AG08396 (cell line): ENCODE measurements around the gene HES4.
"Not testable (repeated sequence)": the region's sequence is repeated elsewhere in the genome, so short reads cannot be mapped to it uniquely, and the experiment has no call there.

ENCODE experiments used
- DNase-seq: peaks from one replicate; pipeline ENCODE4 v3.0.0; 2012; ENCODE audit warnings: low spot score, mixed read lengths

The HES4 gene

DNA sequence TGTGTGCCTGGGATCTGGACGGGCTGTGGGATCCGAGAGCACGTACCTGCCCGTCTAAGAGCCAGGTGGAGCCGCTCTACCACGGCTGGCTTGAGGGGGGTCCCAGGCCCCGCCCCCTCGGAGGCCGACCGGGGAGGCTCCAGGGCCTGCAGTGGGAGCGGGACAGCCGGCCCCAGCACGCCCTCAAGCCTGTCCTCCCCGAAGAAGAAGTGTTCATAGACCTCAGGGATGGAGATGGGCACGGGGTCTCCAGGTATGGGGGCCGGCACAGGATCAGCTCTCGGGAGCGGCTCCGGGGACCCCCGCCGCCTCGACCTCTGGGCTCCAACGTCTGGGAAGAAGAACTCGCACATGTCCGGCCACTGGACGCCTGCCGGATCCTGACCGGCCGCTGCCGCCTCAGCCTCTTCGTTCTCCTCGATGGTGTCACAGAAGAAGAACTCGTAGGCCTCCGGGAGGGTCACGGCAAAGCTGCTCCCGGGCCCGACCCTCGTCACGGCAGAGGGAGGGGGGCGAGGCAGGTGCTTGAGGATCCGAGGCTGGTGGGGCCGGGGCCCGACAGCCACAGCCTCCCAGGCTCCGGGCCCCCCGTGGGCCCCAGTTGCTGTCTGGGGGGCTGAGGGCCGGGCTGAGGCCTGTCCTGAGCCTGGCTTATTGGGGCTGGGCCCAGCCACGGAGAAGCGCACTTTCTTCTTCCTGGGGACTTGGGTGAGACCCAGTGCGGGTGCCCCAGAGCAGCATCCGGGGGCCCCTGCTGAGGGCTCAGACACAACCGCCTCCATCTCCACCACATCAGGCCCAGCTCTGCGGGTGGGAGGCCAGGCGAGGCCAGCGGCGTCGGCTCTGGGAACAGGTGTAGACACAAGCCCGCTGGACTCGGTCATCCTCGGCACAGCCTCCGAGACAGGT lies 20.8 kb downstream of the HES4 start:
- no peak for DNase-seq

DNA sequence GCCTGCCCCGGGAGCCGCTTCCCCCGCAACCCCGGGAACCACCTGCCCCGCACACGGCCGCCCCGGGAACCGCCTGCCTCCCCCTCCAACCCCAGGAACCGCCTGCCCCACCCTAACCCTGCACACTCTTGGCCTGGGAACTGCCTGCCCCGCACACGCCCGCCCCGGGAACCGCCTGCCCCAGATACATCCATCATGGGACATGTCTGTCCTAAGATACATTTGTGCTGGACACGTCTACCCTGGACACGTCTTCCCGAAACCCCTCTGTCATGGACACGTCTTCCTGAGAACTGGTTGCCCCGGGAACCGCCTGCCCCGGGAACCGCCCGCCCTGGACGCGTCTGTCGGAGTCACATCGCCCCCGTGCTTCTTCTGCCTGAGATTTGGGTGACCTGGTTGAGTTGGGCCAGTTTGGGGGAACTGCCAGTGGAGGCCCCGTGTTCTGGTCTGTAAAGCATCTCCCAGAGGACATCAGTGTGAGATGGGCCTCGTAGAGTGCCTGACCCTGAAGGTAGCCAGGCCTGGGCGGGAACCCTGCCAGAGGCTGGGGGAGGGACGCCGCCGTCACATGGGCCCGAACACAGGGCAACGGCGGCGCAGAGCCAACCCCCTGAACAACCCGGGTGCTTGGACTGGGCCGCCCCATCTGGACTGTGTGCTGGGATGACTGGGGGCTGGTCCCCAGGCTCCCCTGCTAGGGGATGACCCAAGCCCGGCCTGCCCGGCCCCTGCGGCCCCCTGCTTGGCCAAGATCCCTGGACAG lies 21.6 kb downstream of the HES4 start:
- no peak for DNase-seq

DNA sequence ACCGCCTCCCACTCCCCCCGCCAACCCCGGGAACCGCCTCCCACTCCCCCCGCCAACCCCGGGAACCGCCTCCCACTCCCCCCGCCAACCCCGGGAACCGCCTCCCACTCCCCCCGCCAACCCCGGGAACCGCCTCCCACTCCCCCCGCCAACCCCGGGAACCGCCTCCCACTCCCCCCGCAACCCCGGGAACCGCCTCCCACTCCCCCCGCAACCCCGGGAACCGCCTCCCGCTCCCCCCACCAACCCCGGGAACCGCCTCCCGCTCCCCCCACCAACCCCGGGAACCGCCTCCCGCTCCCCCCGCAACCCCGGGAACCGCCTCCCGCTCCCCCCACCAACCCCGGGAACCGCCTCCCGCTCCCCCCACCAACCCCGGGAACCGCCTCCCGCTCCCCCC lies 23.1 kb downstream of the HES4 start:
- DNase-seq, result not testable (repeated sequence)

DNA sequence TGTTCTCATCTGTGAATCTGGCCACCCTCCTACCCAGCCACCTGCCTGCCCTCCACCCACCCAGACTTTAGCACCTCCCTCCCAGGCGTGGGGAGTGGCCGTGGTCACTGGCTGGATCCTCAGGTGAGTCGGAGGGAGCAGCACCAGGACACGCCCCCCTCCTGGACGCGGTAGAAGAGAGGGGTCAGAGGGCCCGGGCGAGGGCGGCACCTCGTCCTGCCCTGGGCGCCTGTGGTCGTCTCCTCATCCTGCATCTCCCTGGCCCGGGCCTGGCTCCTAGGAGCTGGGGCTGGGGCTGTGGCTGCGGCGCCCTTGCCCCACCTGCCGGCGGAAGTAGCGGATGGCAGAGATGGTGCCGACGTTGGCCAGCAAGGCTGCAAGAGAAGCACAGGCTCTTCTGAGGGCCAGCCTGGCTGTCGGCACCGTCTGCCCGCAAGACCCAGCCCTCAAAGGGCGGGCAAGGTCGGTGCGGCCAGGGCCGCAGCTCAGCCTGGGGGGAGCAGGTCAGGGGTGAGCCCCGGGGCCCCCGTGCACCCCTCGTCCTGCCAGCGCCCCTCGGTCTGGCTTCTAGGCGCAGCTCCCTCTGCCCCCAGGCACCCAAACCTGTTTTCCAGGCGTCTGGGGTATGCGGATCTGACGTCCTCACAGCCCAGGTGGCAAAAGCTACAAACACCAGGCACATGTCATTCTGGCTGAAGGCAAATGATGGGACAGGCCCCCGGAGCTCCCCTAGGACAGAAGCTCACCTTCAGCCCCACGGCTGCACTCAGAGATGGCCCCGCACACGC lies 23.8 kb downstream of the HES4 start:
- DNase-seq, result peak; percentile 90

DNA sequence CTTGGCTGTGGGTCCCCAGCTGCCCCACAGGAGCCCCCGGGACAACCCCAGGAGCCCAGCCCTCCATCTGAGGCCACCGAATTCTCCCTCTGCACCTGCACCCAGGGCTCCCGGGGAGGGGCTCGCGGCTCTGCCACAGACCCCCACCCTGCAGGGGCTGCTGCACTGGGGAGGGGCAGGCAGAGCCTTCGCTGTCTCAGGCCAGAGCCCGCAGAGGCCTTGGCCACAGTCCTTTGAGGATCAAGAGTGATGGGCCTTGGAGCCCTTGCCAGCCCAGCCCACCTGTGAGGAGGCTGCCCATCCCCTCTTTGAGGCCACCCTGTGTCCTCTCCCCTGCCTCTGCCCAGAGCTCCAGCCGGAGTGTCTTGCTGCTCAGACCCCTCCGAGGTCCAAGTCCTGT lies 24.5 kb downstream of the HES4 start:
- no peak for DNase-seq

DNA sequence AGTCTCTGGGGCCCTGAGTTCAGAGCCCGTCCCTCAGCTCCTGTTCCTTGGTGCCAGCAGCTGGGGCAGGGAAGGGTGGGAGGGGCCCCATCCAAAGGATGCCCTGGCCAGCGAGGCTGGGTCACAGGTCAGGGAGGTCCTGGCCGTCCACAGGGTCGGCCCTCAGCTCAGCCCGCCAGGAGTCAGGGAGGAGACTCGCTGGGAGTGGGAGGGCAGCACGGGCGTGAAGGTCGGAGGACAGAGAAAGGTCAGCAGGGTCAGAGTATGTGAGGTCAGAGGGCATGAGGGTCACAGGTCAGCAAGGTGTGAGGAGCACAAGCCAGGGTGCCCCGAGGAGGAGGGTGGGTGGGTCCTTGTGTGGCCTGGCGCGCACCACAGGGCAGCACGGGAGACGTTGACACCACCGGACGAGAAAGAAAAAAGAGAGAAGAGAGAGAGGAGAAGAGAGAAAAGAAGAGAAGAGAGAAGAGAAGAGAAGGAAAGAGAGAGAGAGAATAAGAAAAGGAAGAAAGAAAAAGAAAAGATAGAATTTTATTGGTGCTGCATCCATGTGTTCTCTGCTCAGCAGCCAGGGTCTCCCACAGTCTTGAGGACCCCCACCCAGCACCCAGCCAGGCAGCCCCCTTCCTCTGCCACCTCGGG lies 25.1 kb downstream of the HES4 start:
- DNase-seq, result no peak

DNA sequence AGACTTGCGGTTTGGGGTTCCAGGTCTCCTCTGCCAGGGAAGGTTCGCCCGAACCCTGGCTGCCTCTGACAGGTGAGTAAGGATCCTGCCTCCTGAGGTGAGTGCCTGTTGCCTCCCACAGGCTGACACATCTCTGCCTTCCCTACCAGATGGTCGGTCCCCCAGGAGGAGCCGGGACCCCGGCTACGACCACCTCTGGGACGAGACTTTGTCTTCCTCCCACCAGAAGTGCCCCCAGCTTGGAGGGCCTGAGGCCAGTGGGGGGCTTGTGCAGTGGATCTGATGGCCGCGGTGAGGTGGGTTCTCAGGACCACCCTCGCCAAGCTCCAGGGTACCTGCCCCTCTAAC lies 25.6 kb downstream of the HES4 start:
- no peak for DNase-seq

DNA sequence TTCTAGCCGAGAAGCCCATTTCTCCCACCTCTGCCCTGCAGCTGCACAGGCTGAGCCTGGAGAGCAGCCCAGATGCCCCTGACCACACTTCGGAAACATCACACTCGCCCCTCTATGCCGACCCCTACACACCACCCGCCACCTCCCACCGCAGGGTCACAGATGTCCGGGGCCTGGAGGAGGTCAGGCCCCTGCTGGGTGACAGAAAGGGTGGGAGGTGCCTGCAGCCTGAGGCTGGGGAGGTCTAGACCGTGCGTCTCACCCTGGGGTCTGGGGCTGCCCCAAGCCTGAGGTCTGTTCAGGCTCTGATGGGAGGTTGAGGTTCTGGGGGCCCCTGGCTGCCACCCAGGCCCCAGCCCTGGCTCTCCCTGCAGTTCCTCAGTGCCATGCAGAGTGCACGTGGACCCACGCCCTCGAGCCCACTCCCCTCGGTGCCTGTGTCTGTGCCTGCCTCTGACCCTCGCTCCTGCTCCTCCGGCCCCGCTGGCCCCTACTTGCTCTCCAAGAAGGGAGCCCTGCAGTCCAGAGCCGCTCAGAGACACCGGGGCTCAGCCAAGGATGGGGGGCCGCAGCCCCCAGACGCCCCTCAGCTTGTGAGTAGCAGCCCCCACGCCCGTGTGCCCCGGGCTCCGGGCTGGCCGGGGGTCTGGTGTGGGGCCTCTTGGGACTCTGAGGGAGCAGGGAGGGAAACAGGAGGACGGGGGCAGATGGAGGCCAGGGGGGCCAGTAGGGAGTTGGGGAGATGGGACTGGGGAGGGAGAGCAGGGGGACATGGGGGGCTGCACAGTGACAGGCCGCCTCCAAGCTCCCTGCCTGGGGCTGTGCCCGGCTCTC lies 26.2 kb downstream of the HES4 start:
- no peak for DNase-seq

DNA sequence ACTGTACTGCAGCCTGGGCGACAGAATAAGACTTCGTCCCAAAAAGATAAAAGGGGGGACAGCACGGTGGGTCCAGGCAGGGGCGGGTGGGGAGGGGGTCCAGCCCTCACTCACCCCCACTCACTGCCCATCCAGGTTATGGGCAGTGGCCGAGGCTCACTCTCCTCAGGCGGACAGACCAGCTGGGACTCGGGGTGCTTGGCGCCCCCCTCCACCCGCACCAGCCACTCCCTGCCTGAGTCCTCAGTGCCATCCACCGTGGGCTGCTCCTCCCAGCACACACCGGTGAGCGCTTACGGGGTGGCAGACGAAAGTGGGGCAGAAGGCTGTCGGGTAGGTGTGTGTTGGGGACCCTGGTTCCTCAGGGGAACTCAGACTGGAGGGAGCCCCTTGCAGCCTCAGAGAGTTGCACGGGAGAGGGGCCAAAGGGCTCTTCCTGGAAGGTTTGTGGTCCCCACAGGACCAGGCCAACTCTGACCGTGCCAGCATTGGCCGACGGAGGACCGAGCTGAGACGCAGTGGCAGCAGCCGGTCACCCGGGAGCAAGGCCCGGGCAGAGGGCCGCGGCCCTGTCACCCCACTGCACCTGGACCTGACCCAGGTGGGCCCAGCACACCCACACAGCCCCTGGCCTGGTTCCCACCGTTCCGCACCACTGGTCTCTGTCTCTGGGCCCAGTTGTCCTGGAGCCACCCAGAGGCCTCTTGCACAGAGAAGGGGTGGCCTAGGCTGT lies 27.0 kb downstream of the HES4 start:
- no peak for DNase-seq

DNA sequence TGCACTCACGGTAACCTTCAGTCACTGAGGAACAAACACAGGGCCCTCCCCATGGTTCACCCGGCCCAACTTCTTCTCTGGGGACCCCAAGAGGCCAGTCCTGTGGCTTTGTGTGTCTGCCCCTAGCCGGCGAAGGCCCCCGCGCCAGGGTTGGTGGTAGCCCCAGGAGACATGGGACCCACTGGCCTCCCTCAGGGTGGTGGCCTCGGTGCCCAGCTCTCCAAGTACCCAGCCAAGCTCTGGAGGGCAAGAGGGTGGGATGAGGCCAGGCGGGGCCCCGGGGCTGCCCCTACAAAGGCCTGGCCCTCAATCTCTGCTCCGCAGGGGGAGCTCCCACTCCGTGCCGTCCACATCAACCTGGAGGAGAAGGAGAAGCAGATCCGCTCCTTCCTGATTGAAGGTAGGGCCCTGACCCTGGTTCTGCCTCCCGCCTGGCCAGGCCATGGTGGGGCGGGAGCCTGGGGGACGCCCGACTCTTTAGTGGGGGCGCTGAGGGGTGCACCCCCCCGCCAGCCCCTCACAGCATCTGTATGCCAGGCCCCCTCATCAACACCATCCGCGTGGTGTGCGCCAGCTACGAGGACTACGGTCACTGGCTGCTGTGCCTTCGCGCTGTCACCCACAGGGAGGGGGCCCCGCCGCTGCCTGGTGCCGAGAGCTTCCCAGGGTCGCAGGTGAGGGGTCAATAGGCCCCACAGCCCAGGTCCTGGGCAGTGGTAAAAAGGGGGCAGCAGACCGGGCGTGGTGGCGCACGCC lies 28.0 kb downstream of the HES4 start:
- DNase-seq, result no peak

DNA sequence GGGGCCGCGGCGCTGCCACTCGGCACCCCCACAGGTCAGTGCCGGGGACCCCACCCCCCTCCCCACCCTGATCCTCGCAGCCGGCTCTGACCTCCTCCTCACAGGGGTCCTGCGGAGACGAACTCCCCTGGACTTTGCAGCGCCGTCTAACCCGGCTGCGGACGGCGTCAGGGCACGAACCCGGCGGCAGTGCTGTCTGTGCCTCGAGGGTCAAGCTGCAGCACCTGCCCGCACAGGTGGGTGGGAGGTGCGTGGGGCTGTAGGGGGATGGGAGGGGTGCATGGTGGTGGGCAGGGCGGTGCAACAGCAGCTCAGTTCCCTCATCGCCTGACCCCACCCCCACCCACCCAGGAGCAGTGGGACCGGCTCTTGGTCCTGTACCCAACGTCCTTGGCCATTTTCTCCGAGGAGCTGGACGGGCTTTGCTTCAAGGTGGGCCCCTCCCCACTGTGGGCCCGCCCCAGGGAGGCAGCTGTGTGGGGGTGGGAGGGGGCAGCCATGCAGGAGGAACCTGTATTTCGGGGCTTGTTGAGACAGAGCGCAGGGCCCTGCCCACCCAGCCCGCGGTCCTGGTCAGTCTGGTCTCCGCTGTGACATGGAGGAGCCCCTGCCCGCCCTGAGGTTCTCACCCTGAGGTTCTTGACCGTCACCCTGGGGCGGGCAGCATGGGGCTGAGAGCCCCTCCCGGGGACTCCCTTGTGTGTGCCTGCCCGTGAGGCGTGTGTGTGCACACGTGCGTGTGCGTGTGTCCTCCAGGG lies 28.7 kb downstream of the HES4 start:
- DNase-seq, result no peak

DNA sequence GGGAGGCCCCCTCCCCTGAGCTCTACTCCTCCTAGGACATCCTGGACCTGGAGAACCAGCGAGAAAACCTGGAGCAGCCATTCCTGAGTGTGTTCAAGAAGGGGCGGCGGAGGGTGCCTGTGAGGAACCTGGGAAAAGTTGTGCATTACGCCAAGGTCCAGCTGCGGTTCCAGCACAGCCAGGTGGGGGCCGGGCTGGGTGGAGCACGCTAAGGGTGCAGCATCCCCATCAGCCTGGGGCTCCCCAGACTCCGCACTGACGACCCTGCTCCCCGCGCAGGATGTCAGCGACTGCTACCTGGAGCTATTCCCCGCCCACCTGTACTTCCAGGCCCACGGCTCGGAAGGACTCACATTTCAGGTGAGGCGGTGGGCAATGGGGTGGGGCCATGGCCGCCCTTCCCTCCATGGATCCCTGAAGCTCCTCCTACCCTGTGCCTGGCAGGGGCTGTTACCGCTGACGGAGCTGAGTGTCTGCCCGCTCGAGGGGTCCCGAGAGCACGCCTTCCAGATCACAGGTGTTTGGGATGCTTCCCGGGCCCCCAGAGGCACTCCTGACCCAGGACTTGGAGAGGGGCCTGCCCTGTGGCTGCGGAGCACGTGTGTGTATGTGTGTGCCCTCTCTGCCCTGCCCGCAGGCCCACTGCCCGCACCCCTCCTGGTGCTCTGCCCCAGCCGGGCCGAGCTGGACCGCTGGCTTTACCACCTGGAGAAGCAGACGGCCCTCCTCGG lies 29.5 kb downstream of the HES4 start:
- no peak for DNase-seq

DNA sequence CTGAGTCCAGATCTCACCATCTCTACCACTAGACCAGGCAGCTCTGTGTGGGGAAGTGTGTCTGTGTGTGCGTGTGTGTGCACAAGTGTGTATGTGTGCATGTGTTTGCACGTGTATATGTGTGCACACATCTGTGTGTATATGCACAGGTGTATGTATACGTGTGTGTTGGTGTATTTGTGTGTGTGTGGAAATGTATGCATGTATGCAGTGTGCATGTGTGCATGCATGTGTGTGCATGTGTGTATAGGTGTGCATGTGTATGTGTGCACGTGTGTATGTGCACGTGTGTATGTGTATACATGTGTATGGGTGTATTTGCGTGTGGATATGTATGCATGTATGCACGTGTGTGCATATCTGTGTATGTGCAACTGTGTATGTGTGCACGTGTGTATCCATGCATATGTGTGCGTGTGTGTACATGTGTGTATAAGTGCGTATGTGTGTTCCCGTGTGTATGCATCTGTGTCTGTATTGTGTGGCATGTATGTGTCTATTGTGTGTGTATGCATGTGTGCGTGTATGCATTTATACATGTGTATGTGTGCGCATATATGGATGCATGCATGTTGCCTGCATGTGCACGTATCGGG lies 30.5 kb downstream of the HES4 start:
- no peak for DNase-seq

DNA sequence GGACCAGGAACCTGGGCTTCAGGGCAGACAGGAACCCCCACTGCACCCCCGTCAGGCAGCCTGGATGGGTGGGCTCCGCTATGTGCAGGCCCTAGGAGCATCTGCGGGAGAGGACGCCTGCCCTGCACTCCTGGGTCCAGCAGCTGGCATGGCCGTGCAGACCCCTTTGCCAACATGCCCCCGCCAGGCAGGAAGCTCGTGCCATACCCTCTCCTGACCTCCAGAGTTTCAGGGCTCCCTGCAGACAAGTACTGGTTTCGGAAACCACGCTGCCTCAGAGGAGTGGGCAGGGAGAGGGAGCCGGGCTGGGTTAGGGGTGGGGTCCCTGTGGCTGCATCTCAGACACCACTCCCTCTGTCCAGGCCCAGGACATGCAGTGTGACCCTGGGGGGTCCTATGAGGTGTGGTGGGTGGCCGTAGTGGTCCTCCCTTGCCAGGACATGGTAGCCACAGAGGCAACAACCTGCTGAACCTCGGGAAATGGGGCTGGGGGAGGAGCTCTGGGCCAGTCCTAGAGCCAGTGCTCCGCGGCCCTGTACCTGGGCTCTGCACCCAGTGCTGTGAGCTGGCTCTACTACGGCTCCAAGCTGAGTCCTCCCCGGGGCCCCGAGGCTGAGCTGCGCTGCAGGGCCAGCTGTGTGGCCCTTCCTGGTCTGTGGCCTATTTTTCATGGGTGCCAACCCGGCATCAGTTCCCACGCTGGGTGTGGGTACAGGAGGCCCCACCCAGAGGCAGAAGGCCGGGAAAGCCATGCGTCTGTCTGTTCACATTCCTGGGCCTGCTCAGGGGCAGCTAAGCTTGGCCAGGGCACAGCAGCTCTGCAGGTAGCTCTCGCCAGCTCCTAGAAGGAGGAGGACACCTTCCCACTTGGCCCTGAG lies 32.2 kb downstream of the HES4 start:
- DNase-seq, result no peak

DNA sequence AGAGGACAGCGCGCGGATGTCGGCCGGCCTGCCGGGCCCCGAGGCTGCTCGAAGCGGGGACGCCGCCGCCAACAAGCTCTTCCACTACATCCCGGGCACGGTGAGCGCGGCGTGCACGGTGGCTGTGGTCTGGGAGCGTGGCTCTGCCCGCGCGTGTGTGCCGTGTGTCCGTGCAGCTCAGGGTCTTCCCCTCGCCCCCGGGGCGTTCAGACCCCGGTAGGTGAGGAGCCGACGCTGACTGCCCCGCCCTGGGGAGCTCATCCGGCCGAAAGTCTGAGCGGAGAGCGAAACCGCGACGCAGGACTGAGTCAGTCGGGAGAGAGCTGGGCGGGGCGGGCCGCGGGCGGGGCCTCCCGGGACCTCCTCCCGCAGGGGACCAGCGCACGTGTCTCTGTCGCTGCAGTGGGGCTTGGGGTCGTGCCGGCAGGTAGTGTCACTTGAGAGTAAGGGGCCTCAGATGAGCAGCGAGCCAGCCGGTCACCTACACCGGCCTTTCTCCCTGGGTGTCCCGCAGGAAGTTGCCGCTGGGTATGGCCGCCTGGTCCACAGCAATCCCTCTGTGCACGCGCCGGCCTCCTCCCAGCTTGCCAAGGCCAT lies 33.1 kb downstream of the HES4 start:
- peak; percentile 94 for DNase-seq

DNA sequence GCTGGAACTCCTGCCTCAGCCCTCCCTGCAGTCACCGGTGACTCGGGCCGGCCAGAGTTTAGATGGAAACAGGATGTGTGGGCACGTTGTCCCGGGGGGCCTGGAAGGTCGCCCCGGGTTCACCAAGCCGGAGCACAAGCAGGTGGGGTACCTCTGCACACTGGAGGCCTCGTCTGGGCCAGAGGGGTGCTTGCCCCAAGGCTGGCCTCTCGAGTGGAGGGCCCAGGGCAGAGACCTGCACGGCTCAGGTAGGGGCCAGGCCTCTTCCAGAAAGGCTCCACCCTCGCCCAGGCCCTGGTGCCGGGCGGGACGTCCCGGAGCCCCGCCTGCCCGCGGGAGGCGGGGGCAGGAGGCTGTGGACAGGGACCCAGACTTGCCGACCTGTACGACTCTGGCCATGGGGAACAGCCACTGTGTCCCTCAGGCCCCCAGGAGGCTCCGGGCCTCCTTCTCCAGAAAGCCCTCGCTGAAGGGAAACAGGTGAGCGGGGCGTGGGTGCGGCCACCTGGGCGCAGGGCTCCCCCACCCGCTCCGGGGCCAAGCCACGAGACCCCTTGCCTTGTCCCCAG lies 33.7 kb downstream of the HES4 start, which contains the start of gene PLEKHN1:
PLEKHN1 (plus strand) TSS at position 348 of the 569 bp plus-strand sequence; CDS start at position 398, 50 bp downstream.
- peak; percentile 70 for DNase-seq
